Cortex of kidney (tissue), 1 donor: ENCODE results near the gene NKX6-2.
"Not testable (repeated sequence)": the region's sequence is repeated elsewhere in the genome, so short reads cannot be mapped to it uniquely, and the experiment has no call there.

ENCODE experiments used
- DNase-seq: peaks from one replicate; lab custom pipeline; 2025; lab: John Stamatoyannopoulos, UW

Gene NKX6-2

GRCh38 chr10:132797986-132798385, 12.0 kb upstream of the NKX6-2 start:
- not testable (repeated sequence) for DNase-seq

- no peak for DNase-seq
Measured at GRCh38 chr10:132796846-132797245, 10.9 kb upstream of the NKX6-2 start.

- no peak for DNase-seq
Measured at GRCh38 chr10:132793871-132794849, 8.2 kb upstream of the NKX6-2 start.

- DNase-seq: no peak
Measured at GRCh38 chr10:132793213-132793612, 7.3 kb upstream of the NKX6-2 start.

GRCh38 chr10:132792796-132793195, 6.8 kb upstream of the NKX6-2 start:
- no peak for DNase-seq

- DNase-seq: not testable (repeated sequence)
Measured at GRCh38 chr10:132792099-132792498, 6.2 kb upstream of the NKX6-2 start.

GRCh38 chr10:132790934-132791829, 5.2 kb upstream of the NKX6-2 start:
- DNase-seq: no peak

GRCh38 chr10:132790470-132790869, 4.5 kb upstream of the NKX6-2 start:
- no peak for DNase-seq

- no peak for DNase-seq
Measured at GRCh38 chr10:132789659-132790148, 3.8 kb upstream of the NKX6-2 start.

- DNase-seq: no peak
Measured at GRCh38 chr10:132788831-132789219, 2.9 kb upstream of the NKX6-2 start.

GRCh38 chr10:132788180-132788830, 2.4 kb upstream of the NKX6-2 start:
- DNase-seq: no peak

GRCh38 chr10:132787495-132788179, 1.7 kb upstream of the NKX6-2 start:
- no peak for DNase-seq

- no peak for DNase-seq
Measured at GRCh38 chr10:132786884-132787494, 1.0 kb upstream of the NKX6-2 start.

GRCh38 chr10:132786476-132786883, 533 bp upstream of the NKX6-2 start:
- no peak for DNase-seq

- no peak for DNase-seq
Measured at GRCh38 chr10:132784866-132785722, 853 bp downstream of the NKX6-2 start.

- no peak for DNase-seq
Measured at GRCh38 chr10:132783940-132784865, 1.7 kb downstream of the NKX6-2 start.

- DNase-seq: no peak
Measured at GRCh38 chr10:132783165-132783939, 2.6 kb downstream of the NKX6-2 start.

- no peak for DNase-seq
Measured at GRCh38 chr10:132781556-132781955, 4.4 kb downstream of the NKX6-2 start.
